Mesenteric fat pad (tissue), 1 donor: ENCODE results near the gene ZNF423. TPM values are rescaled to one million over a fixed set of nuclear protein-coding genes. Genes with fewer than 3 reads are reported as not detected.
"Not testable (repeated sequence)": the region's sequence is repeated elsewhere in the genome, so short reads cannot be mapped to it uniquely, and the experiment has no call there.

Experiments
- DNase-seq: peaks from one replicate; pipeline ENCODE4 v3.0.0-alpha.2; 2020; ENCODE audit warnings: low spot score
- total RNA-seq: library from RNA; stranded (reverse); fragmentation: NEBNext Ultra II Directional; extraction: Animal tissue kit (Norgen Biotek cat#: 25700); gene quantifications from one replicate; pipeline ENCODE4 v1.2.1, GENCODE V29; 2021
- donor health status: DM: yes; HTN: yes; CAD: no.

Gene ZNF423
- total RNA-seq, 1 donor from 2014 or later, result 13.5 TPM

DNA sequence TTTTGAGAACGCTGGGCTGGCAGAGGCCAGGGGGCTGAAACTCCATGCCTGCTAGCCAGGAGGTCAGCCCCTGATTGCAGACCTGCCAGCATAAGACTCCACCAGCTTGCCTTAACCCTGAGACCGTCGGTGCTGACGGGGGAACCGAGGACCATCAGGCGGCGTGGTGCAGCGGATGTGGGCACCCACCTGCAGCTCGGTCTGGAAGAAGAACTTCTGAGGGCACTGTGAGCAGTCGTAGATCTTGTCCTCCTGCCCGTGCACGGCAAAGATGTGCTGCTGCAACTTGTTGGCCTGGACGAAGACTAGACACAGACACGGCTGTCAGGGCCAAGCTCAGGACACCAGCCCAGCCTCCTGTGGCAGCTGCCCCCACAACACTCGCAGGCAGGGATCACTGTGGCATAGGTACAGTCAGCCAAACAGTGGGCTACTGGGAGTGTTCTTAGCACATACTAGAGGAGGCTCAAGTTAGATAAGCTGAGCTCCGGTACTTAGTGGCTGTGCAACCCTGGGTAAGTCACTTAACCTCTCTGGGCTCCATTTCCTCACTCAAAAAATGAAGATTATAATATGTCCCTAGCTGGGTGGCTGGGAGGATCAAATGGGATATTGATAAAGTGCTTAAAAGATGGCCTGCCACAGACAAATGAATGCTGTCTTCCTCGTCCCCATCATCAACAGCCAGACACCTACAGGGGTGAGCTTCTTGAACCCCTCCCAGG is 332.3 kb downstream of the ZNF423 start:
- DNase-seq, result no peak

DNA sequence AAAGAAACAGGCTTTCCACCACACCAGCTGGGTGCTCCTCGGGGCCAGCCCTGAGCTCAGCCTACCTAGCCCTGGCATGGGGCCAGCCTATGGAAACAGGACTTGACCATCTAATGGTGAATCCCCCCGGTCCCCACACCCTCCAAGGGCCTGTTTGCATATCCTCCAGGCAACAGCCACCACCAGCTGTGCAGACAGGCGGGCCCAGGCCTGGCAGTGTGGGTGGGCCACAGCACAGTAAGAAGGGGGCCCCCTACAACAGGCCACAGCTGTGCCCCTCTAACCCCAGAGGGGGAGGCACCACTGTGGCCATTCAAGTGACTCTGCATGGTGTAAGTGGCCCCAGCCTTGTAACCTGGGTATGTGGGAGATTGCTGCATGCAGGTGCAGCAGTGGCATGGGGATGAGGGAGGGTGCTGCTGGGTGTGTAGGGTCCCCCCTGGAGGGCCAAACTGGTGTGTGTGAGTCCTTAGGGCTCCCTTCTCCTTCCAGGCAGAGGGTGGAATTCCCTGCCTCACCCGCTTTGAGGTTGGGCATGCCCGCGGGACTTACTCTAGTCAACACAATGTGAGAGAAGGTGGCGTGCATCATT is 334.1 kb downstream of the ZNF423 start:
- no peak for DNase-seq

DNA sequence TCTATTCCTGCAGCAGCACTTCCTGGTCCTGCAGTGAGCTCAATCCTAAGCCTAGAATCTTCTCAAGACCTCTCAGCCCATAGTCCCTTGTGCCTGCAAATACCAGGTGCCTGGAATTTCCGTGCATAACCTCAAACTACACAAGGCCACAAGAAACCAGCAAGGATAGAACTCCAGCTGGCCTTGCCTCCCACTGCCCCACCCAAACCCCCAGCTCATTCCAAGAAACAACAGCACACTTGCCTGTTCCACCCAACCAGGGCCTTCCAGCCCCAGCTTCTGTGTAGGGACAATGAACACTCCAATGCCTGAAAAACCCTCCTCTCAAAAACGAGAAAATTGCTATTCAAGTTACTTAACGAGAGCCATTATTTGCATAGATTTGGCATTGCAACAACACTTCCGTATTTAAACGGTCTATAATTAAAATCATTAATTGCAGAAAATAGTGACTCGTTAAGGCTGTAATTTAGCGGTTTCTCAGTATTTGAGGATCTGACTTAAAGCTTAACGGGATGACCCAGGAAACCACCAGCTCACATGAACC is 335.3 kb downstream of the ZNF423 start:
- no peak for DNase-seq

DNA sequence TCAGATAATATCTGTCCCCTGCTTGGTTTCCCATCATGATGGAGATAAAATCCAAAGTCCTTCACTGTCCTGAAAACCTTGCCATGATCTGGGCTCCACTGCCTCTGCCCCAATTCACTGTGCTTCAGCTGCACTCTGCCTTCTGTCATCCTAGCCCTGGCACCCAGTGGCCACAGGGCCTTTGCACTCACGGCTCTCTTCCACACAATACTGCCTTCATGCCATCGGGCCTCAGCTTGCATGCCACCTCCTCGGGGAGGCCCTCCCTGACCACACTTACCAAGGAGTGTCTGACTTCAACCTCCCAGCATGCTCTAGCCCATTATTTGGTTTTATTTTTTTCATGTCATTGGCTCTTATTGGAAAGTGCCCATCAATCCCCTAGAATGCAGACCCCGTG is 336.2 kb downstream of the ZNF423 start:
- no peak for DNase-seq

DNA sequence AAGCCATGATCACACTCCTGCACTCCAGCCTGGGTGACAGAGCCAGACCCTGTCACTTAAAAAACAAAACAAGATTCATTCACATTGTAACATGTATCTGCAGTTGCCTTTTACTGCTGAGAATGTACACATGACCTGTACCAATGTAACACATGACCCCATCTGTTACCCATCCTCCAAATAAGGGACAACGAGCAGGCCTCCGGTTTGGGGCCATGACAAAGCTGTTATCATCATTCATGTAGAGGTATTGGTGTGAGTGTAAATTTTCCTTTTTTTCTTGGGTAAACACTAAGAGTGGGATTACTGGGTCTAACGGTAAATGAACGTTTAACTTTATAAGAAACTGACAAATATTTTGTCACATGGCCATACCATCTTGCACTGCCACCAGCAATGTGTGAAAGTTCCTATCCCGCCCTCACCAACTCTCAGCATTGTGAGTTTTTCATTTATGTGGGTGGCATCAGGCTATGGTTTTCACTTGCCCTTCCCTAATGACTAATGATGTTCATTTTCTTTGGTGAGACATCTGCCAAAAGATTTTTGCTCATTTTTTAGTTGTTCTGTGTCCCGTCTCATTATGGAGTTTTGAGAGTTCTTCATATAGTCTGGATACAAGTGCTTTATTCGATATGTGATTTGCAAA is 336.8 kb downstream of the ZNF423 start:
- no peak for DNase-seq

DNA sequence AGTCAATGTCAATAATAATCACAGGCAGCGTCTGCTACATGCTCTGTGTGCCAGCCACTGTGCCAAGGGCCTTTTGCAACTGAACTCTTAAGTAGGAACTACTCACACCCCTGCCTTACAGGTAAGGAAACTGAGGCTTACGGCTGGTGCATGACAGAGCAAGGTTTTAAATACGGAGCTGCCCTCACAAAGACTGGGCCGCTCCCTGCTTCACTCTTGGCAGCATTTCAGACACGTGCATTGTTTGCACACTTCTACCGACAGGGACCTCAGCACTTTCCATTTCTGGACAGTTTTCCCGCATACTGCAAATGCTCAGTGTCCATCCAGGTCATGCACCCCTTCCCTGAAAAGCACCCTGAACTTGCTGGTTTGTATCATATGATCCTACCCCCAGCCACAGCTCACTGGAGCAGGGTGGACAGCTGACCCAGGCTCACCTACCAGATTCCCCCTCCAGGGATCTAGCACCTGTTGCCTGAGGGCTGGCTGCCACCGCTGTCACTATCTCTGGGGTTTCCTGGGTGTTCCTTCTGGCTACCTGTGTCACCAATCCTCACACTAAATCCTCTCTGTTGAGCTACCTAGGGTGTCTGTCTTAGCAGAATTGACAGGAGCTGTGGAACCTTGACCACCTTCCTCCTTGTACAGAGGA is 339.4 kb downstream of the ZNF423 start:
- no peak for DNase-seq

DNA sequence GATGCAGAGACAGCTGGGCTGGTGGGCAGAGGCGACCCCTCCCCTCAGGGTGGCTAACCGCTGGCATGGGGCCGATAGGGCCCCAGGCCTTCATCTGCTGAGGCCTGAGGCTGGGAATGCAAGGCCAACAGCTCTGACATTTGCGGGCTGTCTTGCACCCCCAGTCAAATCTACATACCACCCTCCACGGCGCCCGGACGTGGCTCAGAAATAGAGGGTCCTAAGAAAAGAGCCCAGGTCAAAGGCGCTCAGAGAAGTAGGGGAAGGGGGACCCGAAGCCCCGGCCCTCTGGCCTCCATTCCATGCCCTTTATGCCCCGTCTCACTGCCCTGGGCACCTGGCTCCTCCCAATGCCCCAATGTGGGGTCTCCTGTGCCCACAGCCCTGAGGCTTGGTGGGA is 340.1 kb downstream of the ZNF423 start:
- no peak for DNase-seq

DNA sequence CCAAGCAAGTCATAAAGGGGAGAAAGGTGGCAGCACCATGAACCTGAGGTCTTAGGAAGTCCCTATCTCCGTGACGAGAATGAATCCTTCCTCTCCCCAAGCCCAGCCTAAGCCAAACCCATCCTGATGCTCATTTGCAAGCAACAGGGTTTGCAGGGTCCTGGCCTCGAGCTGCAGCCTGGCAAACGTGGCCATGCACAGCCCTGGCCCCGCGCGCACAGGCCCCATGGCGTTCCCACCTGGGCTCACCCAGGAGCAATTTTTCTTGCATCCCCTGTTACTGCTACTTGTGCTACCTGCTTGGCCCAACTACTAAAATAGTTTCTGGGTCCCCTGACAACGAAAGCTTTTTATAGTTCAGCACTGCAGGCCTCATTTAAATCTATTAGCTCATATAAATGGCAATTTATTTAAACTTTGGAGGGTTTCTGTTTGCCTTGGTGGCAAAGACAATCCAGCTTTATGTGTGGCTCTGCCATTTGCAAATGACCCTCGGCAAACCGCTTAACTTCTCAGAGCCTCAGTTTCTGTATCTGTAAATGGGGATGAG is 340.8 kb downstream of the ZNF423 start:
- DNase-seq, result no peak

DNA sequence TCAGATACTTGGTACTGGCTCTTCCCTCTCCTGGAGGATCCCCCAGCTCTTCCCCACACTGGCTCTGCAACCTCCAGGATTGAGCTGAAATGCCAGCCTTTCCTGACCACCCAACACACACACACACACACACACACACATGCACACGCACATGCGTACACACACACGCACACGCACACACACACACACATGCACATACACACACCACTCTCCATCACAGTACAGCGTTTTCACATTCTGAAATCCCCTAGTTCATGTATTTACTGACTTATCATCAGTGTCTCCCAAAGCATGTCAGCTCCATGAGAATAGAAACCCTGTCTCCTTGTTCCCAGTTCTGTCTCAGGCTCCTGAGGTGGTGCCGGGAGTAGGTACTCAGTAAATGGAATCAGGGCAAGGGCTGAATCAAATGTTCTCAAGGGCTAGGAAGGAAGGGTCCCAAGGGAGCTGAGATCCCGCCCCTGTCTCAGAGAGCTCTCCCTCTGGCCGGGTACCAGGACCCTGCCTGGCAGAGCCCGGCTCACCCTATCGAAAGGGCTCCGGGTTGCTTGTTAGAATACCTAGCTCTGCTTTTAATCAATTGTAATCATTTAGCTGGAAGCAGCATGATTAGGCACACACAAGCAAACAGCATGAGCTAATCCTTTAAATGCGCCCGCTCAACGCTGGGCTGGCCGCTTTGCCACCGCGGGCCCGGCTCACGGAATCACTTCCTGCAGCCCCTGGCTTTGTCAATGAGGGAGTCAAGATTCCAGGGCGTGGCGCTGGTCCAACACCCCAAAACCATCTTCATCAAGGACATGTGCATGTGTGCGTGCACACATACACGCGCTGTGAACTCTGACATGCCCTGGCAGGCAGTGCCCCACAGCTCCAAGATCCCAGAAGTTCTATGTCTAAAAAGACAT is 341.6 kb downstream of the ZNF423 start:
- no peak for DNase-seq

DNA sequence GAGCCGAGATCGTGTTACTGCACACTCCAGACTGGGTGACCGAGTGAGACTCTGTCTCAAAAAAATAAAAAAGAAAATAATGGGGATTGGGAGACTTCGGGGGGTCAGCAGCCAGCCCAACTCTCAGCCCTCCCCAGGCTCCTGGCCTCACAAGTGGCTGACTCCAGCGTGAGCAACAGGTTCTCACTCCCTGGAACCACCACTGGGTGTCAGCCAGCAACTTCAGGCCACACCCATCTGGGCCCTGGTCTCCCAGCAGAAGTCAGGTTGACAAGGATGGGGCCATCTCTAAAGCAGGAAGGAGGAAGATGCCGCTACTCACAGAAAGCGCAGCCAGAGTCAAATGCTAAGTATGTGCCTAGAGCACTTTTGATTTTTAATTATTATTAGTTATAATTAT is 342.9 kb downstream of the ZNF423 start:
- no peak for DNase-seq

DNA sequence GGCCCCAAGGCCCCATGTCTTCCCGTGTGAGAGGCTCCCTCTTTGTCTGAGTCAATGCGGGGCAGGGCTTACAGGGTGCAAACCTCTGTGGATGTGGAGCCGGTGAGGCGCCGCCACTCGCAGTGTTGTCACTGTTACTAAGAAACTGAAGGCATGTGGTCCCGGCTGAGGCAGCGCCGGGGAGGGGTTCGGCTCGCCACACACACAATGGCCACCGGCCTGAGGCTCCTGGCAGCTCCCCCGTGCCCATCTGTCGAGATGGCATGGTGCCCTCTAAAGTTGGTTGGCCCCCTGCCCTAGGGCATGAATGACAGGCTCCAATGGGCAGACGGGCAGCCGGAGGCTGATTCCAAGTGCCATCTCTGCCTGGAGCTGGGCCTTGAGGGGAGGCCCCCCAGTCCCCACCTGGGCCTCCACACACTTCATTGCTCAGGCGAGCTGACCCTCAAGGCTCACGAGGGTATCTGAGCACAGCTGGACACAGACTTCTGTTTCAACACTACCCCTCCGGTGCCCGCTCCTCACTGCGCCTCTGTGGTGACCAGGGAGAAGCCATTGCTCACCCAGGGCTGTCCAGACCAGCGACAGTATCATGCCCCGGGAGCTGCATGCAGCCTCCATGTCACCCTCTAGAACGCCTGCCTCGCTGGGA is 345.1 kb downstream of the ZNF423 start:
- no peak for DNase-seq

DNA sequence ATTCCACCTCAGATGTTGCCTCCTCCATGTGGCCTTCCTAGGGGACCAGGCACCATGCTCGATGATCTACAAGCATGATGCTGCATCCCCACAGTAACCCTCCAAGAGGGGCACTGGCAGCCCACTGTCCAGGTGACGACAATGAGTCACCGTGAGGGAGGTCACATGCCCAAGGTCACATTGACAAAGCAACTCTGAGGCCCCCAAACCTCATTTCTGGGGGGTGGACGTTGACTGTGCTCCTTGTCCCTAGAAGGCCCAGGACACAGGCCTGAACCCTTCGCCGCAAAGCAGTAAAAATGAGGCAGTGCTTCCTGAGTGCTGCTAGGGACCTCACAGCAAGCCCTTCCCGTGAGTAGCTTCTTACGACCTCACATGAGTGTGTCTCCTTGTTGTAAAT is 345.8 kb downstream of the ZNF423 start:
- DNase-seq, result no peak

DNA sequence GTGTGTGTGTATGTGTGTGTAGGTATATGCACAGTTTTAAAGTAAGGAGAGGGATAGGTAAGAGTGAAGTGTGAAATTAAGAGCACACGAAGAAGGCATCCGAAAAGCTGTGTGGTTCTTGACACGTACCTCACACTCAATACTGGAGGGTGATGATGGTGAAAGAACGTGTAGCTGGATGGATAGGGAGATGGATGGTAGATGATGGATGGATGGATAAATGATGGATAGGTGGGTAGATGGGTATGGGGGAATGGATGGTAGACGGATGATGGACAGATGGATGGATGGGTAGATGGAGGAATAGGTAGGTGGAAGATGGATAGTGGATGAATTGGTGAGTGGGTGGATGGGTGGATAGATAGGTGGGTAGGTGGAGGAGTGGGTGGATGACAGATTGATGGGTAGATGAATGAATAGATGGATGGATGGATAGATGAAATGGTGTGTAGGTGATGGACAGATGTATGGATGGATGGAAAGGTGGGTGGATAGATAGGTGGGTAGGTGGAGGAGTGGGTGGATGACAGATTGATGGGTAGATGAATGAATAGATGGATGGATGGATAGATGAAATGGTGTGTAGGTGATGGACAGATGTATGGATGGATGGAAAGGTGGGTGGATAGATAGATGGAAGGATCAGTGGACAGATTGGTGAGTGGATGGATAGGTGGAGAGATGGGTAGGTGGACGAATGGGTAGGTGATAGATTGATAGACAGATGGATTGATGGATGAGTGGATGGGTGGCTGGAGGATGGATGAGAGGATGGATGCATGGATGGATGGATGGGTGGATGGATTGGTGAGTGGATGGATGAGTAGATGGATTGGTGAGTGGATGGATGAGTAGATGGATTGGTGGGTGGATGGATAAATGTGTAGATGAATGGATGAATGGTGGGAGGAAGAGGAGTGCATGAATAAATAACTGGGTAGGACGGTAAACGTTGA is 349.6 kb downstream of the ZNF423 start:
- DNase-seq, result not testable (repeated sequence)

DNA sequence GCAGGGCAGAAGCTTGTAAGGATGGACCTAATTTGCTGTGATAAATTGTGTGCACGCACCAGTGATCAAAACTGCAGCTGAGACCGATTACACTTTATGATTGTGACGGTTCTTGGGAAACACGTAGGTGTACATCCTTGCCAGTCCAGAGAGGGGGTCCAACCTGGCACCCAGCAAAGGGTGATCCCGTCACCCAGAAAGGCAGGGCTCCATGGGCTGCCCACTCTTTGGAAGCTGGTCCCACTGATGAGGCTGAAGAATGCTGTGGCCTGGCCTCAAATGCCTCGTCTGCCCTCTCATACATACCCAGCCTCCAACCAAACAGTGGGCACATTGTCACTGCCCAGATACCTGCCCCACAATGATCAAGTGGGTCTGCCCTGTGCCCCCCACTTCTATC is 350.4 kb downstream of the ZNF423 start:
- peak; percentile 59 for DNase-seq

DNA sequence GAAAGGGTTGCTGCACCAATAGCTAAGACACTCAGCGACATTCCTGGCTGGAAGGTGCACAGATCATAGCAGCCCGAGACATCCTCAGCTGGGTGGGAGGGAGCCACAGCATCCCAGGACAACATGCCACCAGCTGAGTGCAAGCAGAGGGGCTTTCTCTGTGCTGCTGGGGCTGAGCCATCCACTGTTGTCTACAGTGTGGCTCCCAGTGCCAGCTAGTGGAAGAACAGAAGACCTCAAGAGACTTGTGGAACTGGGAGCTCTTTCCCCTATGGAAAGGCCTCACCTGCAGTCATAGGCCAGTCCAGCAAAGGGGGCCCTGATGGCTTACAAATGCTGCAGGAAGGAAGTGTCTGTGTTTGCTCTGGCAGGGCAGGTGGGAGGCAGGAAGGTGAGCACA is 351.3 kb downstream of the ZNF423 start:
- peak; percentile 60 for DNase-seq

DNA sequence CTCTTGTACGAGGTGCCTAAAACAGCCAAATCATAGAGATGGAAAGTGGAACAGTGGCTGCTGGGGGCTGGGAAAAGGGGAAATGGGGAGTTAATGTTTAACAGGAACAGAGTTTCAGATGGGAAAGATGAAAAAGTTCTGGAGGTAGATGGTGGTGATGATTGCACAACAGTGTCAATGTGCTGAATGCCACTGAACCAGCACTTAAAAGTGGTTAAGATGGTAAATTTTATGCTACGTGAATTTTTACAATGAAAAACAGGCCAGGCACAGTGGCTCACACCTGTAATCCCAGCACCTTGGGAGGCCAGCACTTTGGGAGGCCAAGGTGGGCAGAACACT is 351.9 kb downstream of the ZNF423 start:
- DNase-seq, result no peak

DNA sequence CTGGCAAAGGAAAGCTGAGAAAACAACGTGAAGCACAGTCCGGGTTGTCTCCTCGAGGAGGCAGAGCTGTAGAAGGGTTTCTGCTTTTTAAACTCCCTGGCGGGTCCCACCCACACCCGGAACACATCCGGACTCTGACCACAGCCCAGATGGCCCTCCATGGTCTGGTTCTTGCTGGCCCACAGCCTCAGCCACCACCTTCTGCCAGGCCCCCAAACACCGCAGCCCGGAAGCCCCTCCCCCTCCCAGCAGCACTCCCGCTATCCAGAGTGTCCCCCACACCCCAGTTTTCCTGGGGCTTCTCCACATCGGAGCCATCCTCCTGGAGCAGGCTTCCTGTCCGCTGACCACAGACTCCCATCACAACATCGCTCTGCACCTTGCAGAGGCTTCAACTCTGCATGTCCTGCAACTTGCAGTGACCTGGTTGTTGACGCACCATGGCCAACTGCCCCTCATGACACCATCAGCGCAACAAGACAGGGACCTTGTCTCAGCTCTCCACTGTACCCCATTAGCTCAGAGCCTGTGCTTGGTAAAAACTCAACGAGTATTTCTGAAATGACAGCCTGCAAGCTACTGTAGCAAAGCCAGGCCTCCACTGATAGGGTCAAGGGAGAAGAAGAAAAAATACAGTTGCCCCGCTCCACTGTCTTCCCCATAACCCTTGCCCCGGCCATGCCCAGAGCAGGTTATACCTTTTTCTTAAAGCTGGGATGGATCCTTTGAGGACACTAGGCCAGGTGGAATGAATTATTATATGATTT is 352.5 kb downstream of the ZNF423 start:
- peak; percentile 67 for DNase-seq
